RWPE1 (cell line): ENCODE data around the gene SLFN12L.
"Not testable (repeated sequence)": the region's sequence is repeated elsewhere in the genome, so short reads cannot be mapped to it uniquely, and the experiment has no call there.

ENCODE experiments used
- CTCF ChIA-PET: fragments of 350-600 bp; sonication (Branson Sonifier 250); formaldehyde crosslinking; extraction: SDS; loops from one replicate; lab custom pipeline; 2021; lab: Yijun Ruan, JAX
- POLR2A ChIA-PET: fragments of 400-600 bp; formaldehyde crosslinking; extraction: SDS; loops from one replicate; lab custom pipeline; 2020; ENCODE audit warnings: antibody characterized with exemption; ENCODE audit not compliant: low non-redundant PET; lab: Yijun Ruan, JAX
- DNase-seq: peaks from one replicate; pipeline ENCODE4 v3.0.0; 2012; ENCODE audit warnings: low spot score
- H3K27ac ChIP-seq: fragments of 450-650 bp; 2 replicates; pipeline ENCODE4 v1.5.1; 2017
- TF ChIP-seq, protein P1 (sequence below): fragments of 450-650 bp; conservative IDR thresholded peaks from 2 replicates; pipeline ENCODE4 v1.5.1; 2017; ENCODE audit warnings: low read depth, mild to moderate bottlenecking

Gene SLFN12L

GRCh38 chr17:35523296-35523695 lies 14.2 kb downstream of the SLFN12L start:
- TF ChIP-seq, protein P1, sequence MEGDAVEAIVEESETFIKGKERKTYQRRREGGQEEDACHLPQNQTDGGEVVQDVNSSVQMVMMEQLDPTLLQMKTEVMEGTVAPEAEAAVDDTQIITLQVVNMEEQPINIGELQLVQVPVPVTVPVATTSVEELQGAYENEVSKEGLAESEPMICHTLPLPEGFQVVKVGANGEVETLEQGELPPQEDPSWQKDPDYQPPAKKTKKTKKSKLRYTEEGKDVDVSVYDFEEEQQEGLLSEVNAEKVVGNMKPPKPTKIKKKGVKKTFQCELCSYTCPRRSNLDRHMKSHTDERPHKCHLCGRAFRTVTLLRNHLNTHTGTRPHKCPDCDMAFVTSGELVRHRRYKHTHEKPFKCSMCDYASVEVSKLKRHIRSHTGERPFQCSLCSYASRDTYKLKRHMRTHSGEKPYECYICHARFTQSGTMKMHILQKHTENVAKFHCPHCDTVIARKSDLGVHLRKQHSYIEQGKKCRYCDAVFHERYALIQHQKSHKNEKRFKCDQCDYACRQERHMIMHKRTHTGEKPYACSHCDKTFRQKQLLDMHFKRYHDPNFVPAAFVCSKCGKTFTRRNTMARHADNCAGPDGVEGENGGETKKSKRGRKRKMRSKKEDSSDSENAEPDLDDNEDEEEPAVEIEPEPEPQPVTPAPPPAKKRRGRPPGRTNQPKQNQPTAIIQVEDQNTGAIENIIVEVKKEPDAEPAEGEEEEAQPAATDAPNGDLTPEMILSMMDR = no peak
- POLR2A ChIA-PET = no interaction called here
- no peak for DNase-seq
- H3K27ac ChIP-seq = no peak overlapping the region
- CTCF ChIA-PET = no interaction called here

- POLR2A ChIA-PET, H3K27ac ChIP-seq, DNase-seq: not testable (repeated sequence)
- CTCF ChIA-PET = interaction anchor here (2.0 kb wide), 1 partner anchor 209 kb away, joined by 6 read pairs; no protein-coding TSS in a partner anchor
These were observed 15.7 kb downstream of the SLFN12L start for GRCh38 chr17:35521654-35522256.

GRCh38 chr17:35521150-35521549 lies 16.3 kb downstream of the SLFN12L start:
- H3K27ac ChIP-seq = no peak overlapping the region
- ChIA-PET CTCF (interaction anchor here (2.0 kb wide), 1 partner anchor 209 kb away, joined by 6 read pairs; no protein-coding TSS in a partner anchor), POLR2A (no interaction called here)
- TF ChIP-seq, protein P1 = no peak
- DNase-seq = no peak

DNA sequence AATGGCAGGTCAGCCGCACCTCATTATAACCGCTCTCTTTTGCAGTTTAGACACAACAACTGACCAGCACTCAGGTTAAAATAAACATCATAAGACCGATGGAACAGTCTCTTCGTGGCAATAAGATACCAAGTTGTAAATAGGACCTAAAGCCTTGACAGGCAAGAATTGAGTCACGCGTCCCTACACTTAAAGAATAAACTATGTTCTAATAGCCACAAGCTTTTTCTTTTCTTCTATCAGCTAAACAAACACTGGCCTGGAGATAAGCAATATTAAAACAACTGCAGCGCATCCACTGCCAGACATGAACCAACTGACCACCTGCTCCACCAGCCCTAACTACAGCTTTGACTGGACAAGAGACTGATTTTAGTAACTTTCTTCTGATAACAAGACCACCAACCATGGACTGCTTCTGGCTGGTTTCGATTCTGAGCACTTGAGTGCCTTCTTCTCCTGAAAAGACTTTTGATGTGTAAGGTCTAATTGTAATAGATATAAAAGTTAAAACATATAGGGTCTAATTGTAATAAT lies 17.5 kb downstream of the SLFN12L start:
- TF ChIP-seq, protein P1 = no peak
- H3K27ac ChIP-seq = no peak overlapping the region
- no peak for DNase-seq
- CTCF ChIA-PET = interaction anchor here (0.7 kb wide), 1 partner anchor 27 kb away, joined by 5 read pairs; no protein-coding TSS in a partner anchor
- POLR2A ChIA-PET = no interaction called here

- TF ChIP-seq, protein P1 = no peak
- POLR2A ChIA-PET = no interaction called here
- peak; percentile 80 for DNase-seq
- no peak overlapping the region for H3K27ac ChIP-seq
- CTCF ChIA-PET = no interaction called here
These were observed 18.0 kb downstream of the SLFN12L start for GRCh38 chr17:35519439-35519838.

DNA sequence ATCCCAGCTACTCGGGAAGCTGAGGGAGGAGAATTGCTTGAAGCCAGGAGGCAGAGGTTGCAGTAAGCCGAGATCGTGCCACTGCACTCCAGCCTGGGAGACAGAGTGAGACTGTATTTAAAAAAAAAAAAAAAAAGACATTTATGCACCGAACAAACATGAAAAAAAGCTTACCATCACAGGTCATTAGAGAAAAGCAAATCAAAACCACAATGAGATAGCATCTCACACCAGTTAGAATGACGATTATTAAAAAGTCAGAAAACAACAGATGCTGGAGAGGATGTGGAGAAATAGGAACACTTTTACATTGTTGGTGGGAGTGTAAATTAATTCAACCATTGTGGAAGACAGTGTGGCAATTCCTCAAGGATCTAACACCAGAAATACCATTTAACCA lies 19.0 kb downstream of the SLFN12L start:
- DNase-seq, CTCF ChIA-PET, POLR2A ChIA-PET, H3K27ac ChIP-seq: not testable (repeated sequence)

DNA sequence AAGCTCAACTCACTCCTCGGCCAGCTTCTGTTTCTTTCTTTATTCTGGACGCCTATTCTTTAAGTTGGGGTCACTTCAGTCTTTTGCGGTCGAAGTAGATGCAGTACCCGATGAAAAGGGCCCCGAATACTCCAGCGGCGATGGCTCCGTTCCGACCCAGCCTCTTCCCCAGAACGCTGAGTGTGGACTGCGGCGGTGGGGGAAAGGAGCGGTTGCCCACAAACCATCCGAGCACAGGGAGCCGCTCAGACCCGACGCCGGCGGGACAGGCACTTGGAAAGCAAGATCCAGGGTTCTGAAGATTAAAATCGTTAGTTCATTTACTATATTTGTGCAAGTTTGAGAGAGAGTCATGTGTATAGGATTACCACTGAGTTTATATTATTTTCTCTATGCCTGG lies 22.5 kb downstream of the SLFN12L start:
- ChIA-PET CTCF (no interaction called here), POLR2A (no interaction called here)
- DNase-seq = no peak
- H3K27ac ChIP-seq = no peak overlapping the region
- TF ChIP-seq, protein P1 = no peak
